Measurements from ENCODE around the gene MKKS. TPM values are rescaled to one million over a fixed set of nuclear protein-coding genes. Genes with fewer than 3 reads are reported as not detected.
A peak's percentile ranks its signal among the peaks of the same experiment; 100 is the strongest.

Gene MKKS
- total RNA-seq, 2 donors from 2014 or later = 13.2 to 13.8 TPM

GRCh38 chr20:10412591-10413408 lies 21.2 kb downstream of the MKKS start:
- H3K27ac Mint-ChIP-seq = peak overlapping the region; percentile 58
- peaks cover 37% of the 10 kb centered on the region for H3K4me1 Mint-ChIP-seq
- Histone ChIP-seq H3K36me3 (ENCODE audit: control insufficient read depth, insufficient read depth, low read length) (peaks cover 6% of the 10 kb centered on the region), H3K4me1 (ENCODE audit: control insufficient read depth, insufficient read depth, low read length) (peaks cover 17% of the 10 kb centered on the region), H3K27me3 (ENCODE audit: control insufficient read depth, insufficient read depth, low read length, poor library complexity, severe bottlenecking) (no peaks in the 10 kb centered on the region), H3K27ac (ENCODE audit: low read depth, low read length) (no peak overlapping the region), H3K9ac (ENCODE audit: extremely low read depth, low read length, poor library complexity, severe bottlenecking) (no peak overlapping the region), H3K9me3 (ENCODE audit: control insufficient read depth, low read length) (no peaks in the 10 kb centered on the region), H3K4me3 (ENCODE audit: low read length) (peak overlapping the region; percentile 46)
- no peaks in the 10 kb centered on the region for H3K27me3 Mint-ChIP-seq (ENCODE audit: insufficient read depth)
- no peak for DNase-seq
- 68 to 84% methylated on average over 4 to 5 of the region's 5 CpGs for WGBS, 2 experiments (ENCODE audit: insufficient coverage in 1 of 2, insufficient read length in 1 of 2)
- peaks cover 15% of the 10 kb centered on the region for H3K36me3 Mint-ChIP-seq (ENCODE audit: low read depth)
- peak; percentile 61 for TF ChIP-seq CTCF (conservative IDR thresholded peaks at IDR 0.05)
- no peaks in the 10 kb centered on the region for H3K9me3 Mint-ChIP-seq
- no peak overlapping the region for H3K4me3 Mint-ChIP-seq

GRCh38 chr20:10411673-10412072 lies 22.3 kb downstream of the MKKS start:
- Histone ChIP-seq H3K9me3 (ENCODE audit: control insufficient read depth, low read length) (no peaks in the 10 kb centered on the region), H3K36me3 (ENCODE audit: control insufficient read depth, insufficient read depth, low read length) (peaks cover 5% of the 10 kb centered on the region), H3K4me3 (ENCODE audit: low read length) (no peak overlapping the region), H3K27me3 (ENCODE audit: control insufficient read depth, insufficient read depth, low read length, poor library complexity, severe bottlenecking) (no peaks in the 10 kb centered on the region), H3K9ac (ENCODE audit: extremely low read depth, low read length, poor library complexity, severe bottlenecking) (no peak overlapping the region), H3K4me1 (ENCODE audit: control insufficient read depth, insufficient read depth, low read length) (peaks cover 17% of the 10 kb centered on the region), H3K27ac (ENCODE audit: low read depth, low read length) (no peak overlapping the region)
- Mint-ChIP-seq H3K27me3 (ENCODE audit: insufficient read depth) (no peaks in the 10 kb centered on the region), H3K27ac (no peak overlapping the region), H3K36me3 (ENCODE audit: low read depth) (peaks cover 5% of the 10 kb centered on the region), H3K4me3 (no peak overlapping the region), H3K9me3 (no peaks in the 10 kb centered on the region), H3K4me1 (peaks cover 37% of the 10 kb centered on the region)
- no CpG with 5 or more reads among the region's 1 CpG for WGBS, 2 experiments (ENCODE audit: insufficient coverage in 1 of 2, insufficient read length in 1 of 2)
- DNase-seq = no peak
- TF ChIP-seq CTCF (conservative IDR thresholded peaks at IDR 0.05) = no peak

- Mint-ChIP-seq H3K9me3 (no peaks in the 10 kb centered on the region), H3K27ac (no peak overlapping the region), H3K4me1 (peaks cover 15% of the 10 kb centered on the region), H3K36me3 (ENCODE audit: low read depth) (no peaks in the 10 kb centered on the region), H3K27me3 (ENCODE audit: insufficient read depth) (no peaks in the 10 kb centered on the region), H3K4me3 (no peak overlapping the region)
- no peak for DNase-seq
- no peak for TF ChIP-seq CTCF (conservative IDR thresholded peaks at IDR 0.05)
- H3K9ac ChIP-seq (ENCODE audit: extremely low read depth, low read length, poor library complexity, severe bottlenecking) = no peak overlapping the region
- H3K4me3 ChIP-seq (ENCODE audit: low read length) = no peak overlapping the region
- no peak overlapping the region for H3K27ac ChIP-seq (ENCODE audit: low read depth, low read length)
- H3K4me1 ChIP-seq (ENCODE audit: control insufficient read depth, insufficient read depth, low read length) = peaks cover 10% of the 10 kb centered on the region
- no peaks in the 10 kb centered on the region for H3K9me3 ChIP-seq (ENCODE audit: control insufficient read depth, low read length)
- WGBS, 2 experiments (ENCODE audit: insufficient coverage in 1 of 2, insufficient read length in 1 of 2) = 88 to 100% methylated on average over 1 of the region's 2 CpGs
- H3K36me3 ChIP-seq (ENCODE audit: control insufficient read depth, insufficient read depth, low read length) = peaks cover 3% of the 10 kb centered on the region
- no peaks in the 10 kb centered on the region for H3K27me3 ChIP-seq (ENCODE audit: control insufficient read depth, insufficient read depth, low read length, poor library complexity, severe bottlenecking)
Observed at GRCh38 chr20:10408108-10408813, 25.8 kb downstream of the MKKS start.

All from endodermal cell (in vitro differentiated cells).